Measurements from ENCODE around the gene TMEM154.
"Not testable (repeated sequence)": the region's sequence is repeated elsewhere in the genome, so short reads cannot be mapped to it uniquely, and the experiment has no call there.

Gene TMEM154

DNA sequence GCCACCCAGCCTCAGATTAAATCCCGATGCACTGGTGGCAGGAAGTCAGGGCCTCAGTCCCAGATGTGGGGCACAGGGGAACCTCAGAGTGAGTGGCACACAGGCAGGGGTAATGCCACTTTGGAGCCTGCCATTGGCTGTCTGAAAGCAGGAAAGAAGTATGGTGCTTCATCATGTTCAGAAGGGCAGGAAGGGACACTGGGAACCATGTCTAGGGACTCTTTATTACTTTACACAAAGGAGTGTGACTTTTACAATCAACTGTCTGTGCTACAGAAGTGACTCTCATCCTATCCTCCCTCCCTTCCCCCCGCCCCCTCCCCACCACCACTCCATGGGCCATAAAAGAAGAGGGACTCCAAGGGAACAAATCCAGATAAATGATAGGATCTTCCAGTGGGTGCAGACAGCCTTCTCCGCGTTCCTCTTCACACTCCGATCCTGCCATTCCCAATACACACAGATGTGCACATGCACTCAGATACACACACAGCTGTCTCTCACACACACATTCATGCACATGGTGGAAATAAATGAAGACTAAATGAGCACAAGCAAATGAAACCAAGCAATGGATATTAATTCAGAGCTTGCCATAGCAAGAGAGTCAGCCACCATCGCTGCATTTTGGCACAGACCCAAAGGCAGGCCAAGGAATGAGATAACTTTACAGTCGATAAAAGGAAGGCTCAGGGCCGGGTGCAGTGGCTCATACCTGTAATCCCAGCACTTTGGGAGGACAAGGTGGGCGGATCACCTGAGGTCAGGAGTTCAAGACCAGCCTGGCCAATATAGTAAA is 2.5 kb upstream of the TMEM154 start:
- DNase-seq (ENCODE audit: low spot score in 2 of 2), result no peak
- Mint-ChIP-seq H3K27ac (no peak overlapping the region), H3K36me3 (no peaks in the 10 kb centered on the region), H3K9me3 (no peaks in the 10 kb centered on the region), H3K4me3 (no peak overlapping the region), H3K4me1 (peaks cover 64% of the 10 kb centered on the region)
- no peak for ATAC-seq

GRCh38 chr4:152680988-152681603 is 1.3 kb upstream of the TMEM154 start:
- DNase-seq (ENCODE audit: low spot score in 2 of 2), result no peak
- Mint-ChIP-seq H3K36me3 (no peaks in the 10 kb centered on the region), H3K4me1 (peaks cover 64% of the 10 kb centered on the region), H3K9me3 (no peaks in the 10 kb centered on the region), H3K4me3 (peak overlapping the region; percentile 83), H3K27ac (peak overlapping the region; percentile 92)
- peak; percentile 69 for ATAC-seq

- Mint-ChIP-seq H3K4me1 (peaks cover 60% of the 10 kb centered on the region), H3K9me3 (no peaks in the 10 kb centered on the region), H3K36me3 (peaks cover 7% of the 10 kb centered on the region), H3K27ac (peak overlapping the region; percentile 92), H3K4me3 (peak overlapping the region; percentile 83)
- DNase-seq (ENCODE audit: low spot score in 2 of 2), result no peak
- no peak for ATAC-seq
These were observed 956 bp downstream of the TMEM154 start for GRCh38 chr4:152678841-152679240.

- Mint-ChIP-seq H3K36me3 (peaks cover 7% of the 10 kb centered on the region), H3K4me1 (peaks cover 52% of the 10 kb centered on the region), H3K9me3 (no peaks in the 10 kb centered on the region), H3K4me3 (no peak overlapping the region), H3K27ac (no peak overlapping the region)
- no peak for DNase-seq (ENCODE audit: low spot score in 2 of 2)
- no peak for ATAC-seq
These were observed 2.7 kb downstream of the TMEM154 start for GRCh38 chr4:152677117-152677516.

- DNase-seq (ENCODE audit: low spot score in 2 of 2) (no peak), ATAC-seq (no peak)
- Mint-ChIP-seq H3K4me1 (peaks cover 48% of the 10 kb centered on the region), H3K27ac (peak overlapping the region; percentile 60), H3K9me3 (no peaks in the 10 kb centered on the region), H3K36me3 (peaks cover 7% of the 10 kb centered on the region), H3K4me3 (no peak overlapping the region)
These were observed 3.5 kb downstream of the TMEM154 start for GRCh38 chr4:152676052-152676854.

GRCh38 chr4:152674359-152674758 is 5.4 kb downstream of the TMEM154 start:
- ATAC-seq (no peak), DNase-seq (ENCODE audit: low spot score in 2 of 2) (no peak)
- no peak overlapping the region for H3K4me3 Mint-ChIP-seq
- H3K9me3 Mint-ChIP-seq, result no peaks in the 10 kb centered on the region
- H3K36me3 Mint-ChIP-seq, result peaks cover 7% of the 10 kb centered on the region
- peaks cover 44% of the 10 kb centered on the region for H3K4me1 Mint-ChIP-seq
- no peak overlapping the region for H3K27ac Mint-ChIP-seq

GRCh38 chr4:152673489-152673888 is 6.3 kb downstream of the TMEM154 start:
- Mint-ChIP-seq H3K4me3 (no peak overlapping the region), H3K9me3 (no peaks in the 10 kb centered on the region), H3K36me3 (peaks cover 7% of the 10 kb centered on the region), H3K4me1 (peaks cover 40% of the 10 kb centered on the region), H3K27ac (no peak overlapping the region)
- ATAC-seq, result no peak
- no peak for DNase-seq (ENCODE audit: low spot score in 2 of 2)

DNA sequence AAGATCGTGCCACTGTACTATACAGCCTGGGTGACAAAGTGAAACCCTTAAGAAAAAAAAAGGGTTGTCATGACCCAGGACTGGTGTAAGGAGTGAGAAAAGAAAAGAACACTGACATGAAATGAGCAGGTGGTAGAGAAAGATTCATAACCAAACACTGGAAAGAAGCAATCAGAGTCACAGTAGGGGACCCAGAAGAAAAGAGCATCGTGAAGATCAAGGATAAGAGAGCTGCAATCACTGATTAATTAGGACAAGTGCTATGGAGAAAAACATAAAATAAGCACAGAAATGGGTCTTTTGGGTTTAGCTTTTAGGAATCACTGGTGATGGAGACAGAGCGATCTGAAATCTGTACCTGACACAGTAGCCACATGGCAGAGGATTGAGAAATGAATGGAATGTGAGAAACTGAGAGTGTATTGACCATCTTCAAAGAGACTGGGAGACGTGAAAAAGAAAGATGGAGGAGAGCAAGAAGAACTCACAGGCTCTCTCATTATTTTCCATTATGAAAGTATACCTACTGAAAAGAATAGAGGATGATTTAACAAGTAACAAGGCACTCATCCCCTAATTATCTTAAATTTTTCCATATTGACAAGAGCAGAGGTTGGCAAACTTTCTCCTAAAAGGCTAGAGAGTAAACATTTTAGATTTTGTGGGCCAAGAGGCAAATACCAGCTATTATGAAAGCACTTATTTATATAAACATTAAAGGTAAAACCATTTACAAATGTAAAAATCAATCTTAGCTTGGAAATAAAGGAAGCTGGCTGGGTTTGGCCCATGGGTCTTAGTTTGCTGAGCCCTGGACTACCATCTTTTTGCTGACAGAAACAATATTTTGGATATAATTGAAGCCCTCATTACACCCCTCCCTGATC is 7.3 kb downstream of the TMEM154 start:
- Mint-ChIP-seq H3K4me1 (peaks cover 30% of the 10 kb centered on the region), H3K4me3 (no peak overlapping the region), H3K36me3 (peaks cover 7% of the 10 kb centered on the region), H3K9me3 (no peaks in the 10 kb centered on the region), H3K27ac (no peak overlapping the region)
- DNase-seq (ENCODE audit: low spot score in 2 of 2) (no peak), ATAC-seq (no peak)

DNA sequence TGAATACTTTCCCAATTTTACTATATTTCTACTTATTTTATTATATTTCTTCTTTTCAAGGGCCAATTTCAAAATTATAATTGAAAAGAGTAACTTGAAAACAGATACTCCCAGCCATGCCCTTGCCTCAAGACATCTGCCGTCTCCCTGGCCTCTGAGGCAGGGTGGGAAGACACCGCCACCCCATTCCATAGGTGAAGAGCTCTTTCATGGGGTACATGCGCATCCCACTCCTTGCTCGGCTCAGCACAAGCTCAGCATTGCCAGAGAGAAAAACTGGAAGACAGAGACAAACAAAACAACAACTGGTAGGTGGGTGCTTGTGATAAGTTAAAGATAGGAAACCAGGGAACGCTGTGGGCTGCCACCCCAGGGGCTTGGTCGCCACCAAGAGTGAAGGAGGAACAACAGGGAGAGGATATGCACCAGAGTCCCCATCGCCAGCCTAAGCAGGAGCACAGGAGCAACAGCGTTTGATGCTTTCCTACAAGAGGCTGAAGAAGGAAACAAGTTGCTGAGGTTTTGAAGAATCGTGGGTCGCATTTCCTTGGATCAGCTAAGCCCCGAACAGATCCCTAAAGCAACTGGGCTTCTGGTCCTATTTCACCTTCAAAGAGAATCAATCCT is 11.3 kb downstream of the TMEM154 start:
- no peak for ATAC-seq
- H3K4me3 Mint-ChIP-seq, result no peak overlapping the region
- H3K27ac Mint-ChIP-seq, result no peak overlapping the region
- no peaks in the 10 kb centered on the region for H3K9me3 Mint-ChIP-seq
- H3K4me1 Mint-ChIP-seq, result peaks cover 22% of the 10 kb centered on the region
- DNase-seq (ENCODE audit: low spot score in 2 of 2), result no peak
- no peaks in the 10 kb centered on the region for H3K36me3 Mint-ChIP-seq

GRCh38 chr4:152667781-152668180 is 12.0 kb downstream of the TMEM154 start:
- no peak overlapping the region for H3K27ac Mint-ChIP-seq
- no peaks in the 10 kb centered on the region for H3K9me3 Mint-ChIP-seq
- no peak overlapping the region for H3K4me3 Mint-ChIP-seq

DNA sequence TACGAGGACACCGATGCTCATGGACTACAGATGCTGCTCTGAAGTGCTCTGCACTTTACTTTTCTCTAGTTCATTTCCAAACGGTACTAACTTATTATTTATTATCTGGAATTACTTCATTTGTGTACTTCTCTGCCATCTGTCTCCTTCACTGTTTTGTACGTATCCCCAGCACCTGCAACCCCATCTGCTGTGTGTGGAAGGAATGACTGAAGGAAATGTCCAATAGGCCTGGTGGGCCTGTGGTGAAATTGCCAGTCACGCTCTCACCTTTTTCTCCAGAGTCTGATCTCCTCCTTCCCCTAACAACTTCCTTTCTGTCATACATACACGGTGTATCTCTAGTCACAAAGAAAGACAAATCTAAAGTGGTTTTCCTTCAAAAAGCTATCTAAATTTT is 12.9 kb downstream of the TMEM154 start:
- peaks cover 29% of the 10 kb centered on the region for H3K4me1 Mint-ChIP-seq
- DNase-seq (ENCODE audit: low spot score in 2 of 2) (no peak), ATAC-seq (no peak)
- no peaks in the 10 kb centered on the region for H3K36me3 Mint-ChIP-seq
- no peak overlapping the region for H3K27ac Mint-ChIP-seq
- no peaks in the 10 kb centered on the region for H3K9me3 Mint-ChIP-seq
- H3K4me3 Mint-ChIP-seq, result no peak overlapping the region

More at GRCh38 chr4:152667781-152668180, 12.0 kb downstream of the TMEM154 start:
- ATAC-seq (no peak), DNase-seq (ENCODE audit: low spot score in 2 of 2) (no peak)
- H3K4me1 Mint-ChIP-seq, result peaks cover 29% of the 10 kb centered on the region
- H3K36me3 Mint-ChIP-seq, result no peaks in the 10 kb centered on the region

DNA sequence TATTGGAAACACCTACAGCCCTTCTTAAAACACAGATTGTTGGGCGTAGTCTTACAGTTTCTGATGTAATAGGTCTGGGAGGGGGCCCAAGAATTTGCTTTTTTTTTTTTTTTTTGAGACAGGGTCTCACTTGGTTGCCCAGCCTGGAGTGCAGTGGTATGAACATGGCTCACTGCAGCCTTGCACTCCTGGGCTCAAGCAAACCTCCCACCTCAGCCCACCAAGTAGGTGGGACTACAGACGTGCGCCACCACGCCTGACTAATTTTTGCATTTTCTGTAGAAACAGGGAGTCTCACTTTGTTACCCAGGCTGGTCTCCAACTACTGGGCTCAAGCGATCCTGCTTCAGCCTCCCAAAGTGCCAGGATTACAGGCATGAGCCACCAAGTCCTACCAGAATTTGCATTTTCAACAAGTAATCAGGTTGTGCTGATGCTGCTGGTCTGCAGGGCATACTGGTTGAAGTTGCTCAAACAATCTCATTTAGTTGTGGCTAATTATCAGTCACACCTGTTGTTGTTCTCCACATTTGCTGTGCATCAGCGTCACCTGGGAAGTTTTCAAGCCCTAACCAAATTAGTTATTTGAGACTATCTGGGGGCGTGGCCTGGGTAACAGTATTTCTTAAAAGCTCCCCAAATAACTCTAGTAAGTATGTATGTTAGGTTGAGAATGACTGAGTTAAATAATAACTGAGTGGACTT is 14.0 kb downstream of the TMEM154 start:
- Mint-ChIP-seq H3K36me3 (no peaks in the 10 kb centered on the region), H3K4me1 (peaks cover 35% of the 10 kb centered on the region), H3K27ac (no peak overlapping the region), H3K9me3 (no peaks in the 10 kb centered on the region), H3K4me3 (no peak overlapping the region)
- ATAC-seq, result no peak
- DNase-seq (ENCODE audit: low spot score in 2 of 2), result no peak

- Mint-ChIP-seq H3K27ac (peak overlapping the region; percentile 72), H3K4me1 (peaks cover 46% of the 10 kb centered on the region)
- not testable (repeated sequence) for H3K4me3 Mint-ChIP-seq; DNase-seq (ENCODE audit: low spot score in 2 of 2); H3K9me3 Mint-ChIP-seq; ATAC-seq; H3K36me3 Mint-ChIP-seq
These were observed 15.8 kb downstream of the TMEM154 start for GRCh38 chr4:152664067-152664378.
